HG03378 (cell line): Measurements from ENCODE around the gene GAN.

Experiments
- ATAC-seq: cut with Tn5 transposase; IDR thresholded peaks from one replicate; pipeline ENCODE4 v1.9.1; 2021; ENCODE audit warnings: mild to moderate bottlenecking, moderate library complexity; ENCODE audit not compliant: unreplicated experiment

GAN gene

DNA sequence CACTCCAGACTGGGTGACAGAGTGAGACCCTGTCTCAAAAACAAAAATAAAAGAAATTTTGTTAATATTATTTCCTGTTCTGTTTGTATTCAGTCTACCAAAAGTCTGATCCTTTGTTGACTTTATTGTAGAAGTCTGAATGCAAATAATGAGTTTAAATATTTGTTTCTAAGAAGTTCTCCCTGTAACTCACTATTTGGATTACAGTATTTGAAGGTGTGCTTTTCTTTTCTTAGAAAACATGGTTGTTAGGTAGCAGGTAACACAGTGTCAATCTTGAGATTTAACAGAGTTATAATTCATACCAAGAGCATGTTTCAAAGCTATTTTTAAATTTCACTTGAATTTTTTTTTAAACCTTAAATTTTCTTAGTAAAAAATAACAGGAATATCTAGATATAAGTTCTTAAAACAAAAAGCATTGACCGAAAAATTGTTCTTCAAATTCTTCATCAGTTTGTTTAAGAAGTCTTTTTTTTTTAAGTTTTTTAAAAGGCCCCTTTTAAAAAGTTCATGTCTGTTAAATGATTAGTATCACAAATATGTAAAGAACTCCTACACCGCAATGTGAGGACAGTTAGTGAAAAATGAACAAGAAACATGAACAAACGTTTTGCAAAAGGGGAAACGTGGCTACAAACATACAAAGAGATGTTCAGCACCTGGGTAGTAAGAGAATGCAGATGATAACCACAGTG lies 35.0 kb downstream of the GAN start:
- ATAC-seq = no peak

DNA sequence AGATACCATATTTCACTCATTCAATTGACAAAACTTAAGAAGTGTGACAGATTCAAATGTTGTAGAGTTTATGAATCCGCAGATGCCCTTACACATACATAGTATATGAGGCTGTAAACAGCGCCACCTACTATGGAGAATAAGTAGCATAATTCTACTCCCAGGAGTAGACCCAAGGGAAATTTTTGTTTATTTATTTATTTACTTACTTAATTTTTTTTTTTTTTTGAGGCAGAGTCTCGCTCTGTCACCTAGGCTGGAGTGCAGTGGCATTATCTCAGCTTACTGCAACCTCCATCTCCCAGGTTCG lies 35.5 kb downstream of the GAN start:
- no peak for ATAC-seq

DNA sequence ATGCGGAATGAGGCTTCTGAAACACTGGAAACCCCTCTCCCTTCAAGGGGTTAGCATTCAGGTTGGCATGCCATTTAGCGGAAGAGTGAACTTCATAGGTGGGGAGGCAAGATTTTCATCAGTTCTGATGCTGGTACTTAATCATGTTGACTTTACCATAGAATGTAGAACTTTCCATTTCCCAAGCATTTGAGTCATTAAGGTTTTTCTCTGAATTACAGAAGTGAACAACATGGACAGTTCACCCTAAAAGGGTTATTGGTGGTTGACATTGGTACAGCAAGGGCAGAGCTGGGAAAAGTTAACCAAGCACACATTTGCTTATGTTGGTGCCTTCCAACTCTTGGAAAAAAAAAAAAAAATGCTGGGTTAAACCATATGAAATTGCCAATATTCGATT lies 39.1 kb downstream of the GAN start:
- no peak for ATAC-seq

DNA sequence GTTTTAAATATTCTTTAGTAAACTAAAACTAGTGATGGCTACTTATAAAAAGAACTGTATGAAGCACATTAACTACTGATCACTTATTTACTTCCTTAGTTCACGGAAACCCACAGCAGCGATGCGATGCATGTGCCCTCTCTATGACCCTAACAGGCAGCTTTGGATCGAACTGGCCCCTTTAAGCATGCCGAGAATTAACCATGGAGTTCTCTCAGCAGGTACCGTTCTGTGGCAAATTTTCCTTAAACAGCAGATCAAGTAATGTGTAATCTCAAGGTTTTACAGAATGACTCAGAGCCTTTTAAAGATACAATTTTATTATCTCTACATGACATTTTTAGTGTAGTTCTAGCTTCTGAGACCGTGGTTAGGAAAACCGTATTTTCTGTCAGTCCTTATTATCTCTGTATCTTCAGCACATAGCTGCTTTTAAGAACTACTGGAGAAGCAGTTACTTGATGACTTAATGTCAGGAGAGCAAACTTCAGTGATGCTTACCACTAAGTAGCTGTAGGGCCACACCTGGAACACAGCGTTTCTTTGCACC lies 43.0 kb downstream of the GAN start:
- ATAC-seq = no peak

DNA sequence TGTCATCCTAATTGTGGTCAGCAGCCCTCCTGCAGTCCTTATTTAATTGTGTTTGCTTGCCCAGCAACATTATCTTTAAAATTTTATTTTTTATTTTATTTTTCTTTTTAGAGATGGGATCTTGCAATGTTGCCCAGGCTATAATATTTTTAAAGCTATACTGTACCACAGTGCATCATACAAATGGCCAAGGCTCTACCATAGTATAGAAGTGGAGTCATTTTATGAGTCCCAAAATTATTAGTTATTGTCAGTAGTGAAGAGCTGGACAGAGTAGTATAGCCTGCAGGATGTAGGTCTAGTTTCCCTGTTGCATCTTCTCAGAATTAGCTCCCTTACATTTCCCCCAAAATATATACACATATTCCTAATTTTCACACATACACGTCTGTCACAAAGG lies 44.1 kb downstream of the GAN start:
- ATAC-seq = no peak

DNA sequence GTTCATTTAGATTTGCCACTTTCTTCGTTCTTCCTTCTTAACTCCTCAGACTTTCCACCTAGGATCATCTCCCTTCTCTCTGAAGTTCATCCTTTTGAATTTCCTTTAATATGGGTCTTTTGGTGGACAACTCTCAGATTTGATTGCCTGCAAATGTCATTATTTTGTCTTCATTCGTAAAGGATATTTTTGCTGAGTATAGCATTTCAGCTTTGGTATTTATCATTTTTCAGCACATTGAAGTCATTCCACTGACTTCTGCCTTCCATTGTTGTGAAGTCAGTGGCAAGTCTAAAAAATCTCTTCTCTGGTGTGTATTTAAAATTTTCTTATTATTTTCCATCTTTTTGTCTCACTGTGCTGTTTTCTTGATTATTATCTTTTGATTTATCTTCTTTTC lies 45.4 kb downstream of the GAN start:
- ATAC-seq = no peak

DNA sequence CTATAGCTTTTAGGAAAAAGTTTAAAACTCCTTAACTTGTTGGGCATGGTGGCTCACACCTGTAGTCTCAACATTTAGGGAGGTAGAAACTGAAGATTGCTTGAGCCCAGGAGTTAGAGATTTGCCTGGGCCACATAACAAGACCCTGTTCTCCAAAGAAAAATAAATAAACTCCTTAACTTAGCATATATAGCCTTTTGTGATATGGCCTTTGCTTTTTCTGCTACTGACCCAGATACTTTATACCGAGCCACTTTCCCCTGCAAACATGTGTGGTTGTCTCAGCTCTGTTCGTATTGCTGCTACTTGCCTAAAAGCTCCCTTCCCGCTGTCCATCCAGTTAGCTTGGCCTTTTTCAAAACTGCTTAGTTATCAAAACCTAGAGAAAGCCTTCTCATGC lies 51.0 kb downstream of the GAN start:
- no peak for ATAC-seq

DNA sequence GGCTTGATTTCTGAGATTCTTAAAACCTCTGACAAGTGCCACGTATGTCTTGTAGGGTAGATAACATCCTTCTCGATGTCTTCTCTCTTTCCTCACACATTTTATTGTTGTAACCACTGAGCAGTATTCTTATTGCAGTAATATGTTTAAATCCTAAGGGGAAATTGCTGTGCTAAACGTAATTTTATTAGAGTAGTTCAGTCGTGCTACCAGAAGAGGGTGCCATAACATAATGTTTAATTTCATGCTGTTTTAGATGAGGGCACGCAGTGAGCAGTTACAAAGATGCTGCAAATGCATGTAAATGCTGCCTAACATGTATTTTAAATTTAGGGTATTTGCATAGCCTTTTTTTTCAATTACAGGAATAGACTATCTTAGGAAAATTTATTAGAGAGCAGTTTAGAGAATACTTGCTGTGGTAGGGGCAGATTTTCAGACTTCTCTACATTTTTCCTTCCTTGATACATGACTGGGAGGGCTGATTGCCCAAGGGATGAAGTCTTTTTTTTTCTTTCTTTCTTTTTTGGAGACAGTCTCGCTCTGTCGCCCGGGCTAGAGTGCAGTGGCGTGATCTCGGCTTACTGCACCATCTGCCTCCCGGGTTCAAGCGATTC lies 51.7 kb downstream of the GAN start:
- ATAC-seq = no peak

DNA sequence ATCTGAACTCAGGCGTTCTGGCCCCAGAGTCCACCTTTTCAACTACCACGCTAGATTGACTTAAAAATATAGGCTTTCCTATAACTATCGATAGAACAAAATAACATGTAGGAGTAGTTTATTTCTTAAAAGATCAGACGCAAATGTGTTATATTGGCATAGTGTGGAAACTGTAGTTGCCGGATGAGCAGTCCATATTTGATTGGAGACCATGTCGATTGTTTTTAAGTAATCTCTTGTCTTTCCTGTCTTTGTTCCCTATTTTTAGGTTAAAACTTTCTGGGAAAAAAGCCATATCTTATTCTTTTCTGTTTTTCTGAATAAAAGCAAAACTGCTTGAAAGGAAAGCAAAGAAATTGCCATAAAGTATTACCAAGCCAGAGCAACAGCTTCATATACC lies 53.1 kb downstream of the GAN start:
- ATAC-seq = no peak

DNA sequence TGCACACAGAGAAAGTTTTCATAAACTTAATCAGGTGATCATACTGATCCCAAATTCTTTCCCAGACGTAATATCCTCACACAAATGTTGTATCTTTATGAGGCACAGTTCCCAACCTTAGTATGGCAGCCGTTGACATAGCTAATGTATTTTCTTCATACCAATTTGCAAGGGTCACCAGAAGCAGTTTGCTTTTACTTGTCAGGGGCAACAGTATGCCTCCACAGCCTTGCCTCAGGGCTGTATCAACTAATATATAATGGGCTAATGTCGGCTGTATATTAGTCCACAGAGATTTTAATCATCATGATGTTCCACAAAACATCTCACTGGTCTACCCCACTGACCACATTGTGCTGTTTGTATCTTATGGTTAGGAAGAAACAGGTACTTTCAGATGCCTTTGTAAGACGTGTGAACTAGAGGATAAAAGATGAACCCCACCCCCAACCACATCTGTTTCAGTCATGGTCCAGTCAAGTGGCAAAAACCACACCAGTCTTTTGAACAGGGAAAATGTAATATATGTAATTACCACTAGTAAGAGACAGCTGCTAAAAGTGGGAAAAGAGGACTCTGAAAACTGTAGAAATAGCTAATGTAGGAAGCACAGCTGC lies 55.2 kb downstream of the GAN start:
- no peak for ATAC-seq

DNA sequence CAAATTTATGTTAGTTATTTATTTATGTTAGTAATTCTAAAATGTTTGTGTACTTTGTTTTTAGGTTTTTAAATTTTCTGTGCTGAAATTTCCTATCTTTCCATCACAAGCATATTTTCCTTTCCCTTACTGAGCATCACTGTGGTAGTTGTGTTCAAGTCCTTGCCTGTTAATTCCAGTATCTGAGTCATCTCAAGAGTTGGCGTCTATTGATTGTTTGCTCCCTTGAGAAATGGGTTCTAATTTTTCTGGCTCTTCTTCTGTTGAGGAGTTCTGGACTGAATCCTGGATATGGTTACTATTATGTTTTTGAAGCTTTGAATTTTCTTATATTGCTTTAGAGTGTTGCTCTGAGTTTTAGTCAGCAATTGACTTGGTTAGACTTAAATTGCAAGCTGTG lies 56.3 kb downstream of the GAN start:
- no peak for ATAC-seq

DNA sequence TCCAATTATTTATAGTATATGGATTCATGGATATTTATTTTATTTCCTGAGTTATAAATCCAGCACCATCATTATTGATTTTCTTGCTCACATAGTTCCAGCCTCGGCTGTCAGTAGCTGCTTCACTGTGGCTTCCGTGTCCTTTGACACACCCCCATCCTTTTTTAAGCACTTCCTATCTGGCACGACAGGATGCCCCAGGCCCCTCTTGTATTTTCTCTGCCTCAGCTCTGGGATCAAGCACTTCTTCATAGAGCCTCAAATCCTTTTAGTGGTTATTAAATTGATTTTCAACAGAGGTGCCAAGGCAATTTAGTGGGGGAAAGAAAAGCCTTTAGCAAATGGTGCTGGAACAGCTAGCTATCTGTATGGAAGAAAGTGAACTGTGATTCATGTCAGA lies 59.8 kb downstream of the GAN start:
- ATAC-seq = no peak

DNA sequence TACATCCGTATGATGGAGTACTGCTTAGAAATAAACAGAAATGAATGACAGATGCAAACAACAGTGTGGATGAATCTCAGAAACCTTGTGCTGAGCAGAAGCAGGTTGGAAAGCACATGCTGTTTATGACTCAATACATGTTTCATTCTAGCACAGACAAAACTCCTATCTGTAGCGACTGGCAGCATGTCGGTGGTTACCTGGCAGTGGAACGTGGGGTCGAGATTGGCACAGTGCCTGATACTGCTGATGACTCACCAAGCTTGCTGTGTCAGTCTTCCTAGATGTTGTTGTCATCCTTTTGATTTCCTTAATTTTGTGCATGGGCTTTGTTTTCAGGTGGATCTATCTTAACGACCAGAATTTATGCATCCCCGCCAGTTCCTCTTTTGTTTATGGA lies 62.1 kb downstream of the GAN start:
- ATAC-seq = no peak

DNA sequence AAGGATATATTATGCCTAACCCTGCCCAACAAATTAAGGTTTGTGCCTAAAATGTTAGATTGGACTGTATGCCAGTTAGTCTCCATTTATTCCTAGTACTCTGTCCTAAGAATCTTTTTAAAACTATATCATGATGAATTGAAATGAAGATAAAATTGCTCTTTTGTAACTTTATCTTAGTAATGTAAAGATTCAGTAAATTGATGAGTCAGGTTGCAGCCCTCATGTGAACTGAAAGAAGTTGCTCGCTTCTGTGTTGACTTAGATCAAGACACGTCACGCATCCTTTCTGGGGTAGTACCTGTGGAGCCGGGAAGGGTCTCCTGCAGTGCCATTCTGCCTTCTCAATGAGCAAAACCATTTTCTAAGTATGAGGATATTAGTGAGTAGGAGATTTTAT lies 63.3 kb downstream of the GAN start:
- ATAC-seq = no peak

DNA sequence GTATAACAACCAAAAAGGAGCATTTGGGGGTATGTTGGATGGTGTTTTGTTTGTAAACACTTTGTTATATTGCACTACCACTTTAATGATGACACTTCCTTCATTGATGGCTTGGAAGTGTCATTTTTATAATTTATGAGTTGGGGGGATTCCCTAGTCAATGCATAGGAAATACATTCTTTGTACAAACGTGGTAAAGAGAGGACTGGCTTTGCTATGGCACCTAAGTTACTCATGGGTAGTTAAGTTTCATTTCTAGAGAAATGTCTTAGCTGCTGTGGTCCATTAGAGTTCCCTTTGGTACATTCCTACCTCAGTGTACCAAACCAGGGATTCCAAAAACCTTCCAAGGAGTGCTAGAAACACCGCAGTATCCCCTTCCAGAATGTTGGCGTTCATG lies 66.2 kb downstream of the GAN start:
- no peak for ATAC-seq

DNA sequence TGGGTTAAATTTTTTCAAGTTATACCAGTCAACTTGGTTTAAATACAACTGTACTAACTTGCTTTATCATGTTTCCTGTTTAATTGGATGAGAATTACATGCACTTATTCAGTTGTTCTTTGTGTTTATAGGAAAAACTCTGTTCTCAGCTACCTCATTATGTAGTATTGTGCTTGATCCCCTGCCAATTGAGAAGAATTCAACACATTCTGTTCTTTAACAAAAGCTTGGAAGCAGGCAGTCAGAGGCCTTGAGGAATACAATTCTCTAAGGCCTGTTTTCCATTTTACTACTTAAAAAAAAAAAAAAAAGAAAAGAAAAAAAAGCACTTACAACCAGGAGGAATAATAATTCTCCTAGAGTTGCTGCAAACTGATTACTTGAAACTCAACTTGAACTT lies 69.2 kb downstream of the GAN start:
- no peak for ATAC-seq

DNA sequence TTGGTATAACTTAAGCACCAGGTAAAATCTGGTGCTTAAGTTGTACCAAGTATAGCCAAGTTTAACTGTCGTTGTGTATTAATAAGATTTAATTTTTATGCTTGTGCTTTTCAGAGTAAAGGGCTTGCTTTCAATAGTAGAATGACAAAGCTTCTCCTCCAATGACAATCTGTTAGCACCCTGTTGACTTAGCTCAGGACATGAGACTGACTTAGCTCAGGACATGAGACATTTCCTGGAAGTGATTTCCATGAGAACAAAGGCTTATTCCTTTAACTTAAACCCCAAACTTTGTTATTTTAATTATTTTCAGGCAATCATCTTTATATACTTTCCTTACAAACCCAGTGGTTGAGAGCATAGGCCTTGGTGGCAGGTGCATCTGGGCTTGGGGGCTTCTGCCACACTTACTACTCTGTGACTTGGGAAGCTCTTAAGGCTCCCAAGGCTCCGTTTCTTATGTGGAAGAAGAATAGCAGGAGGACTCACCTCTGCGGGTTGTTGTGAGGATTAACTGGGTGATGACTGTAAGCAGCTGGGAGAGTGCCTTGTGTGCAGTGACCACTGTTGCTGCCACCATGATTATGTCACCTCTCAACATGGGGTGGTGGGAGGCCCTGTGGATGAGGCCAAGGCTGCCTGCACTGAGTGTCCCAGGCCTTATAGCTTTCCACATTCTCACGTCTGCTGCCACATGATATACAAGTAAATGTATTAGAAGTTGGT lies 70.4 kb downstream of the GAN start:
- no peak for ATAC-seq

DNA sequence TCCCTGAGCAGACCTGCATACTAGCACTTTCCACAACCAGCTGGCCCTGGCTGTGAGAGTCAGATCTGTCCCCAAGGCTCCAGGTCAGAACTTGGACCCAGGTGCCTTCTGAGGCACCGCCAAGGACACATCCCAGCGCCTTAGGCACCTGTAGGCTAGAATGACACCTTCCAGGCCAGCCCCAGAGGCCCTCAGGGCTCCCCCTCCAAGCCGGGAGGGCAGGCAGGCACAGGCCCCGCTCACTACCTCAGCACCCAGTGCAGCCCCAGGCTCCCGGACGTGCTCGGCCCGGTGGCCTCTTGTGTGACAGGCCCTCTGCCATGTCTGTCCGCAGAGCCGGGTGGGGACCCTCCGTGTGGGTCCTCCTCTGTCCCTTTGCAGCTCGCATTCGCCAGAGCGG lies 73.6 kb downstream of the GAN start:
- ATAC-seq = no peak

DNA sequence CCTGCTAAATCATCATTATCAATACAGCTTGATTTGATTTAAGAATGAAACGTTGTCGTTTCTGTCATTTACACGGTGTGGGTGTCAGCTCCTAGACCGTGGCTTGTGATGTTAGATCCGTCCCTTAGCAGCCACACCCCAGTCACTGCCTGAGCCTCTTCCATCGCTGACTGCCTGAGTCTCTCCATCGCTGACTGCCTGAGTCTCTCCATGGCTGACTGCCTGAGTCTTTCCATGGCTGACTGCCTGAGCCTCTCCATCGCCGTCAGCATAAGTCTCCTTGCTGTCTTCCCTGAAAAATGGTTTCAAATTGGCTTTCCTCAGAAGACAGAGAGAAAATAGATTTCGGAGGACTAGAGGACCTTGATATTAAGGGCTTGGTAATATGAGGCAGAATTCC lies 76.1 kb downstream of the GAN start:
- ATAC-seq = no peak

DNA sequence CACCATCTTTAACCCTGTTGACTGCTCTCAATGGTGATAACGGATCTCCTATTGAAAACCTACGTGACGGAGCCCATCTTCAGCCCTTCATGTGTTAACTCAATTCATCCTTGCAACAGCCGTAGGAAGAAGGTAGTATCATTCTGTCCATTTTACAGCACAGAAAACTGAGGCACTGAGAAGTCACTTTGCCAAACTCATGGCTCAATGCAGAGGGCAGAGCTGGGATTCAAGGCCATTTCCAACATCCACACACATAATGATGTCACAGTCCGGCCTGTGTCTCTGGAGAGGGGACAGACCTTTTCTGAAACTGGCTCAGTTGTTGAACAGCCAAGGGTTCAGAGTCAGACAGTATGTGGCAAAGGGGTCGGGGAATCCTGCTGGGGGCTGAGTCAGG lies 77.2 kb downstream of the GAN start:
- no peak for ATAC-seq

DNA sequence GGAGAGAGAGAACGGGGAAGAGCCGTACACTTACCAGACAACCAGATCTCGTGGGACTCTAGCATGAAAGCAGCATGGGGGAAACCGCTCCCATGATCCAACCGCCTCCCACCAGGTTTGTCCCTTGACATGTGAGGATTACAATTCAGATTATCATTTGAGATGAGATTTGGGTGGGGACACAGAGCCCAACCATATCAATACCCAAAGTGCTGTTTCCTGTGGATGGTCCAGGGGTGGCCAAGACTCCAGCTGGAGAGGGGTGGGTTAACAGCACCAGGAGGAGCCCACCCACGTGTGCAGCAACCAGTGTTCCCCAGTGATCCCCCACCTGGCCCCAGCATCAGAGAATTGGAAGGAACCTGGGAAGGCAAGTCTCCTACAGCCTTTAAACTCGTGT lies 79.7 kb downstream of the GAN start:
- ATAC-seq = no peak
